Neural cell (in vitro differentiated cells): ENCODE data around the gene SKAP1. TPM values are rescaled to one million over a fixed set of nuclear protein-coding genes. Genes with fewer than 3 reads are reported as not detected.

ENCODE experiments used
- H2AFZ ChIP-seq: fragments of 200-600, 300-800 bp; sonication (generic), shearing (Covaris generic); 2 replicates; pipeline ENCODE4 v1.6.0; 2014; ENCODE audit warnings: low read depth, mild to moderate bottlenecking, antibody characterized with exemption, low read length, moderate library complexity
- H3F3A ChIP-seq: fragments of 200-600 bp; shearing (Covaris generic); 2 replicates; pipeline ENCODE4 v1.6.1; 2016; ENCODE audit warnings: mild to moderate bottlenecking, moderate library complexity, mixed read lengths, antibody characterized with exemption, low read length; ENCODE audit not compliant: insufficient read depth, poor library complexity, severe bottlenecking
- H3K27ac ChIP-seq: fragments of 200-600, 300-800 bp; sonication (generic), shearing (Covaris generic); 2 replicates; pipeline ENCODE4 v1.5.1; 2014; ENCODE audit warnings: mild to moderate bottlenecking, low read length, moderate library complexity
- H3K27me3 ChIP-seq: fragments of 300-800, 200-600 bp; sonication (generic), shearing (Covaris generic); 2 replicates; pipeline ENCODE4 v1.6.0; 2014; ENCODE audit warnings: mild to moderate bottlenecking, low read depth, low read length, moderate library complexity; ENCODE audit not compliant: insufficient read depth
- H3K36me3 ChIP-seq: fragments of 300-800, 200-600 bp; sonication (generic), shearing (Covaris generic); 2 replicates; pipeline ENCODE4 v1.5.1; 2014; ENCODE audit warnings: mild to moderate bottlenecking, antibody characterized with exemption, low read length, moderate library complexity; ENCODE audit not compliant: insufficient read depth
- H3K4me2 ChIP-seq: fragments of 300-800, 200-600 bp; sonication (generic), shearing (Covaris generic); 2 replicates; pipeline ENCODE4 v1.6.0; 2014; ENCODE audit warnings: mild to moderate bottlenecking, low read length
- H3K4me3 ChIP-seq: fragments of 300-800, 200-600 bp; sonication (generic), shearing (Covaris generic); 2 replicates; pipeline ENCODE4 v1.5.1; 2014; ENCODE audit warnings: mild to moderate bottlenecking, low read length, moderate library complexity
- H3K79me2 ChIP-seq: fragments of 200-600 bp; shearing (Covaris generic); replicated peaks from 2 replicates; pipeline ENCODE4 v1.6.0; 2014; ENCODE audit warnings: mild to moderate bottlenecking, low read length, moderate library complexity; ENCODE audit not compliant: insufficient read depth
- H3K9ac ChIP-seq: fragments of 300-800, 200-600 bp; sonication (generic), shearing (Covaris generic); 2 replicates; pipeline ENCODE4 v1.6.1; 2016; ENCODE audit warnings: mild to moderate bottlenecking, low read length, mixed read lengths
- H3K9me2 ChIP-seq: fragments of 200-600 bp; shearing (Covaris generic); 2 replicates; pipeline ENCODE4 v1.6.1; 2016; ENCODE audit warnings: mild to moderate bottlenecking, low read length, mixed read lengths; ENCODE audit not compliant: insufficient read depth
- H3K9me3 ChIP-seq: fragments of 200-600, 300-800 bp; sonication (generic), shearing (Covaris generic); 2 replicates; pipeline ENCODE4 v1.6.1; 2016; ENCODE audit warnings: mild to moderate bottlenecking, mixed run types, low read length, moderate library complexity, mixed read lengths
- H4K20me1 ChIP-seq: fragments of 200-600 bp; shearing (Covaris generic); 2 replicates; pipeline ENCODE4 v1.6.1; 2016; ENCODE audit warnings: mild to moderate bottlenecking, mixed run types; ENCODE audit not compliant: insufficient read depth
- EP300 ChIP-seq: fragments of 450-650 bp; conservative IDR thresholded peaks from 2 replicates; pipeline ENCODE4 v1.6.1; 2014; ENCODE audit warnings: antibody characterized with exemption, mild to moderate bottlenecking, moderate library complexity; ENCODE audit not compliant: poor library complexity, severe bottlenecking
- EZH2 ChIP-seq: fragments of 200-600, 300-800 bp; shearing (Covaris generic), sonication (generic); IDR thresholded peaks from 2 replicates; pipeline ENCODE4 v1.6.1; 2014; ENCODE audit warnings: antibody characterized with exemption, low read length, borderline replicate concordance, mild to moderate bottlenecking; ENCODE audit not compliant: insufficient read depth, poor library complexity, severe bottlenecking
- MXI1 ChIP-seq: fragments of 450-650 bp; conservative IDR thresholded peaks from 2 replicates; pipeline ENCODE4 v1.6.1; 2014; ENCODE audit warnings: antibody characterized with exemption, mild to moderate bottlenecking; ENCODE audit not compliant: poor library complexity, severe bottlenecking
- POLR2AphosphoS5 ChIP-seq: IDR thresholded peaks from 2 replicates; pipeline ENCODE4 v1.6.1; 2012
- RAD21 ChIP-seq: fragments of 450-650 bp; conservative IDR thresholded peaks from 2 replicates; pipeline ENCODE4 v1.6.1; 2014; ENCODE audit warnings: antibody characterized with exemption, mild to moderate bottlenecking, moderate library complexity
- SMC3 ChIP-seq: fragments of 450-650 bp; conservative IDR thresholded peaks from 2 replicates; pipeline ENCODE4 v1.6.1; 2014; ENCODE audit warnings: antibody characterized with exemption, mild to moderate bottlenecking, moderate library complexity; ENCODE audit not compliant: poor library complexity
- TAF1 ChIP-seq: IDR thresholded peaks from 2 replicates; pipeline ENCODE4 v1.6.1; 2012; ENCODE audit warnings: low read depth
- polyA plus RNA-seq: library from polyadenylated mRNA; depleted of rRNA; stranded (reverse); fragments of >200 nt; gene quantifications from 2 replicates; pipeline ENCODE4 v1.2.3, GENCODE V29; 2014
- TF ChIP-seq, protein P1 (sequence below): fragments of 450-650 bp; IDR thresholded peaks from 2 replicates; pipeline ENCODE4 v1.5.1; 2014; ENCODE audit warnings: antibody characterized with exemption, mild to moderate bottlenecking, moderate library complexity; ENCODE audit not compliant: poor library complexity, severe bottlenecking
- TF ChIP-seq, protein P2 (sequence below): IDR thresholded peaks from 2 replicates; pipeline ENCODE4 v1.6.1; 2012; ENCODE audit warnings: borderline replicate concordance

Gene SKAP1
- polyA plus RNA-seq, 1 donor from 2014 or later, result 0.63 TPM

DNA sequence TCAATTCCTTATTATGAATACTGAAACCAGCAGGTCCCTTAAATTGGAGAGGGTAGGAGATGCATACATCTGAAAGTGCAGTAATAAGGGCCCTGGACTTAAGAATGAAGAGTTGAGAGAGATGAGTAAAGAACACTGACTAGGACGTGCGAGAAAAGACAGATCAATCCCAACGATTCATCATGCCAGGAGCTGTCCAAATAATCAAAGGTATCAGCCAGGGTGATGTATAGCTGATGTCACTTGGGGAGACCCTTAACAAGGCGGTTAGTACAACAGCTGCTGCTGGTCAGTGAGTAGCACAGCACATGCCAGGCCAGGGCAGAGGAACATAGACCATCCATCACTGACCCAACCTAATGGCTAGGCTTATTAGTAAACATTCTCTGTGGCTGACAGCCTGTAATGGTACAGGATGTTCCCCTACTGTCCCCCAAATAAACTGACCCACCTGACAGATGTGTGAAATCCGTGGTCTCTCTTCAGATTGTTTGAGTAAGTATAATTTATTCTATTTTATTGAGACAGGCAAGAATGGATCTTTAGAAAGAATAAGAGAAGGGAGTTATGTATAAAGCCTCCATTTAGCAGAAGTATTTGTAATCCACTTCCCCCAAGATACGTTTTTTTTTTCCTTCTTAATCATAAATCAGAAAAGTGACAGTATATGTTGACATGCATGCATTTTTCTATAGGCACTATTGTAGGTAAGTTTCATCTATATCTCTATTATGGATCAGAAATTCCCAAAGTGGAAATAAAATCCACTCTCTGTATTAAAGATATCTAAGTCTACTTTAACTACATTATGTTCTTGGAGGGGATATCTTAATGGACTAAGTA is 204.1 kb downstream of the SKAP1 start:
- no peaks in the 10 kb centered on the region for H3K36me3 ChIP-seq
- H3K9me3 ChIP-seq, result no peaks in the 10 kb centered on the region
- no peak overlapping the region for H2AFZ ChIP-seq
- no peak overlapping the region for H3K9ac ChIP-seq
- H3K4me2 ChIP-seq, result no peak overlapping the region
- no peak for TF ChIP-seq SMC3
- TF ChIP-seq, protein P1, sequence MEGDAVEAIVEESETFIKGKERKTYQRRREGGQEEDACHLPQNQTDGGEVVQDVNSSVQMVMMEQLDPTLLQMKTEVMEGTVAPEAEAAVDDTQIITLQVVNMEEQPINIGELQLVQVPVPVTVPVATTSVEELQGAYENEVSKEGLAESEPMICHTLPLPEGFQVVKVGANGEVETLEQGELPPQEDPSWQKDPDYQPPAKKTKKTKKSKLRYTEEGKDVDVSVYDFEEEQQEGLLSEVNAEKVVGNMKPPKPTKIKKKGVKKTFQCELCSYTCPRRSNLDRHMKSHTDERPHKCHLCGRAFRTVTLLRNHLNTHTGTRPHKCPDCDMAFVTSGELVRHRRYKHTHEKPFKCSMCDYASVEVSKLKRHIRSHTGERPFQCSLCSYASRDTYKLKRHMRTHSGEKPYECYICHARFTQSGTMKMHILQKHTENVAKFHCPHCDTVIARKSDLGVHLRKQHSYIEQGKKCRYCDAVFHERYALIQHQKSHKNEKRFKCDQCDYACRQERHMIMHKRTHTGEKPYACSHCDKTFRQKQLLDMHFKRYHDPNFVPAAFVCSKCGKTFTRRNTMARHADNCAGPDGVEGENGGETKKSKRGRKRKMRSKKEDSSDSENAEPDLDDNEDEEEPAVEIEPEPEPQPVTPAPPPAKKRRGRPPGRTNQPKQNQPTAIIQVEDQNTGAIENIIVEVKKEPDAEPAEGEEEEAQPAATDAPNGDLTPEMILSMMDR, result no peak
- TF ChIP-seq EZH2, result no peak
- no peak for TF ChIP-seq POLR2AphosphoS5
- no peak for TF ChIP-seq EP300
- TF ChIP-seq TAF1, result no peak
- no peak for TF ChIP-seq MXI1
- TF ChIP-seq, protein P2, sequence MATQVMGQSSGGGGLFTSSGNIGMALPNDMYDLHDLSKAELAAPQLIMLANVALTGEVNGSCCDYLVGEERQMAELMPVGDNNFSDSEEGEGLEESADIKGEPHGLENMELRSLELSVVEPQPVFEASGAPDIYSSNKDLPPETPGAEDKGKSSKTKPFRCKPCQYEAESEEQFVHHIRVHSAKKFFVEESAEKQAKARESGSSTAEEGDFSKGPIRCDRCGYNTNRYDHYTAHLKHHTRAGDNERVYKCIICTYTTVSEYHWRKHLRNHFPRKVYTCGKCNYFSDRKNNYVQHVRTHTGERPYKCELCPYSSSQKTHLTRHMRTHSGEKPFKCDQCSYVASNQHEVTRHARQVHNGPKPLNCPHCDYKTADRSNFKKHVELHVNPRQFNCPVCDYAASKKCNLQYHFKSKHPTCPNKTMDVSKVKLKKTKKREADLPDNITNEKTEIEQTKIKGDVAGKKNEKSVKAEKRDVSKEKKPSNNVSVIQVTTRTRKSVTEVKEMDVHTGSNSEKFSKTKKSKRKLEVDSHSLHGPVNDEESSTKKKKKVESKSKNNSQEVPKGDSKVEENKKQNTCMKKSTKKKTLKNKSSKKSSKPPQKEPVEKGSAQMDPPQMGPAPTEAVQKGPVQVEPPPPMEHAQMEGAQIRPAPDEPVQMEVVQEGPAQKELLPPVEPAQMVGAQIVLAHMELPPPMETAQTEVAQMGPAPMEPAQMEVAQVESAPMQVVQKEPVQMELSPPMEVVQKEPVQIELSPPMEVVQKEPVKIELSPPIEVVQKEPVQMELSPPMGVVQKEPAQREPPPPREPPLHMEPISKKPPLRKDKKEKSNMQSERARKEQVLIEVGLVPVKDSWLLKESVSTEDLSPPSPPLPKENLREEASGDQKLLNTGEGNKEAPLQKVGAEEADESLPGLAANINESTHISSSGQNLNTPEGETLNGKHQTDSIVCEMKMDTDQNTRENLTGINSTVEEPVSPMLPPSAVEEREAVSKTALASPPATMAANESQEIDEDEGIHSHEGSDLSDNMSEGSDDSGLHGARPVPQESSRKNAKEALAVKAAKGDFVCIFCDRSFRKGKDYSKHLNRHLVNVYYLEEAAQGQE, result no peak
- TF ChIP-seq RAD21, result no peak
- no peaks in the 10 kb centered on the region for H3K27me3 ChIP-seq
- no peaks in the 10 kb centered on the region for H4K20me1 ChIP-seq
- no peak overlapping the region for H3K4me3 ChIP-seq
- no peaks in the 10 kb centered on the region for H3K9me2 ChIP-seq
- H3K79me2 ChIP-seq, result no peaks in the 10 kb centered on the region
- no peak overlapping the region for H3K27ac ChIP-seq
- H3F3A ChIP-seq, result no peaks in the 10 kb centered on the region

DNA sequence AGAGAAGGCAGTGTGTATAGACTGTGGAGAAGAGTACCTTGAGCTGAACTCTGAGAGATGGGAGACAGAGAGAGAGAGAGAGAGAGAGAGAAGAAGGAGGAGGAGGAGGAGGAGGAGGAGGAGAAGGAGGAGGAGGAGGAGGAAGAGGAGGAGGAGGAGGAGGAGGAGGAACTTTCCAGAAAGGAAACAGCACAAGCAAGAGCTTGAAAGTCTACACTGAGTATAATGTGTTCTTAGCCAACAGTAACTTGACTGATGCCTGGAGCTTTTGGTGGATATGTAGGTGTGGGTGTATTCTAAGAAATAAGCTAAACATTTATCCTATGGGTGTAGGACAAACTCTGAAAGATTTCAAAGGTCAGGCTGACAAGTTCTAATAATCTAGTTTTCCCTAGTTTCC is 206.1 kb downstream of the SKAP1 start:
- Histone ChIP-seq H3K4me2 (no peak overlapping the region), H3K9me2 (no peaks in the 10 kb centered on the region), H3K27me3 (no peaks in the 10 kb centered on the region), H3K4me3 (no peak overlapping the region), H3K9ac (no peak overlapping the region), H3K36me3 (no peaks in the 10 kb centered on the region), H3F3A (no peaks in the 10 kb centered on the region), H4K20me1 (no peaks in the 10 kb centered on the region), H3K27ac (no peak overlapping the region), H2AFZ (no peak overlapping the region), H3K9me3 (no peaks in the 10 kb centered on the region), H3K79me2 (no peaks in the 10 kb centered on the region)
- TF ChIP-seq, protein P1, result no peak
- TF ChIP-seq RAD21 (no peak), EP300 (no peak), POLR2AphosphoS5 (no peak), EZH2 (no peak), MXI1 (no peak), SMC3 (no peak), TAF1 (no peak)
- TF ChIP-seq, protein P2, result no peak
